ENCODE results near the gene BCL6. TPM values are rescaled to one million over a fixed set of nuclear protein-coding genes. Genes with fewer than 3 reads are reported as not detected.

Gene BCL6
- total and polyA plus RNA-seq, 9 of the 15 experiments (the other 6 are each of a cell fraction or from before 2014, with no cell fraction given) = 0.08 to 3.5 (median 1.6) TPM

GRCh38 chr3:187745201-187746058 lies at the start of gene BCL6 (continued):
- TF ChIP-seq ZNF318 (IDR thresholded peaks at IDR 0.05; ENCODE audit: borderline replicate concordance in 1 of 2, low read depth in 1 of 2) (peak in 1 of 2 experiments; percentile 96; a peak in 2 of 4 replicates), ZNF384 (IDR thresholded peaks at IDR 0.05; ENCODE audit: low read depth, low read length) (peak; percentile 67), KDM1A (IDR thresholded peaks at IDR 0.05) (peak in 1 of 2 experiments; percentile 31; a peak in 1 of 4 replicates), TAF1 (IDR thresholded peaks at IDR 0.05; ENCODE audit: control insufficient read depth, extremely low read depth, insufficient read depth, low read length, severe bottlenecking) (peak; percentile 92), YY1 (IDR thresholded peaks at IDR 0.05; ENCODE audit: borderline replicate concordance in 1 of 3, control insufficient read depth in 1 of 3, extremely low read depth in 1 of 3, insufficient read depth in 3 of 3, insufficient read length in 1 of 3, insufficient replicate concordance in 2 of 3, low read depth in 1 of 3, low read length in 2 of 3) (peak in 1 of 3 experiments; percentile 16), HNRNPL (IDR thresholded peaks at IDR 0.05; ENCODE audit: low read depth, low read length) (no peak), MITF (IDR thresholded peaks at IDR 0.05) (peak; percentile 75), DMBX1 (CRISPR knock-in tag; IDR thresholded peaks at IDR 0.05; ENCODE audit: borderline replicate concordance) (no peak), CREB1 (IDR thresholded peaks at IDR 0.05) (peak; percentile 87; the same call in 1 of the 2 replicates), CREB1 (CRISPR knock-in tag; IDR thresholded peaks at IDR 0.05) (peak; percentile 89), BMI1 (IDR thresholded peaks at IDR 0.05; ENCODE audit: low read length) (no peak), ZNF695 (CRISPR knock-in tag; IDR thresholded peaks at IDR 0.05) (no peak), PHF20 (IDR thresholded peaks at IDR 0.05; ENCODE audit: partially characterized antibody) (peak; percentile 11), EP300 (IDR thresholded peaks at IDR 0.05; ENCODE audit: low read length) (peak; percentile 85), CEBPG (CRISPR knock-in tag; IDR thresholded peaks at IDR 0.05) (peak; percentile 93), CEBPG (tag; conservative IDR thresholded peaks at IDR 0.05 in 1 of 2, IDR thresholded peaks at IDR 0.05 in 1 of 2) (peak; percentile 95 to 99)
